Stimulated activated naive CD8-positive, alpha-beta T cell treated with anti-CD3 and anti-CD28 coated beads, Interleukin-15, amount 100 ng/mL, for 72 hours (primary cell): Measurements from ENCODE around the gene ZMYND10.
A peak's percentile ranks its signal among the peaks of the same experiment; 100 is the strongest.
"Not testable (repeated sequence)": the region's sequence is repeated elsewhere in the genome, so short reads cannot be mapped to it uniquely, and the experiment has no call there.

Experiments used
- ATAC-seq: fragments of 150-1000 bp; cut with Tn5 transposase; 2 replicates; pipeline ENCODE4 v1.10.0; 2021; ENCODE audit warnings: mild to moderate bottlenecking, moderate library complexity
- DNase-seq, 2 donors: peaks; one replicate each; pipeline ENCODE4 v3.0.0; 2021 to 2022
- H3K27ac Mint-ChIP-seq, 2 donors: one replicate each; pipeline ENCODE4 v1.8.0; 2022; ENCODE audit warnings: mild to moderate bottlenecking in 2 of 2, mixed read lengths in 2 of 2, moderate library complexity in 2 of 2
- H3K27me3 Mint-ChIP-seq: one replicate; pipeline ENCODE4 v1.8.0; 2022; ENCODE audit warnings: mixed read lengths
- H3K4me1 Mint-ChIP-seq: one replicate; pipeline ENCODE4 v1.8.0; 2022; ENCODE audit warnings: mild to moderate bottlenecking, mixed read lengths
- H3K4me3 Mint-ChIP-seq, 2 donors: one replicate each; pipeline ENCODE4 v1.8.0; 2022; ENCODE audit warnings: mild to moderate bottlenecking in 2 of 2, mixed read lengths in 2 of 2, moderate library complexity in 1 of 2
- H3K9me3 Mint-ChIP-seq, 2 donors: one replicate each; pipeline ENCODE4 v1.8.0; 2022; ENCODE audit warnings: mixed read lengths in 2 of 2

ZMYND10 gene

GRCh38 chr3:50317300-50317699 is 28.2 kb downstream of the ZMYND10 start:
- DNase-seq (no peak), ATAC-seq (no peak)
- Mint-ChIP-seq H3K27me3 (no peaks in the 10 kb centered on the region), H3K27ac (no peak overlapping the region), H3K4me1 (peaks cover 58% of the 10 kb centered on the region), H3K9me3 (no peaks in the 10 kb centered on the region), H3K4me3 (no peak overlapping the region)

DNA sequence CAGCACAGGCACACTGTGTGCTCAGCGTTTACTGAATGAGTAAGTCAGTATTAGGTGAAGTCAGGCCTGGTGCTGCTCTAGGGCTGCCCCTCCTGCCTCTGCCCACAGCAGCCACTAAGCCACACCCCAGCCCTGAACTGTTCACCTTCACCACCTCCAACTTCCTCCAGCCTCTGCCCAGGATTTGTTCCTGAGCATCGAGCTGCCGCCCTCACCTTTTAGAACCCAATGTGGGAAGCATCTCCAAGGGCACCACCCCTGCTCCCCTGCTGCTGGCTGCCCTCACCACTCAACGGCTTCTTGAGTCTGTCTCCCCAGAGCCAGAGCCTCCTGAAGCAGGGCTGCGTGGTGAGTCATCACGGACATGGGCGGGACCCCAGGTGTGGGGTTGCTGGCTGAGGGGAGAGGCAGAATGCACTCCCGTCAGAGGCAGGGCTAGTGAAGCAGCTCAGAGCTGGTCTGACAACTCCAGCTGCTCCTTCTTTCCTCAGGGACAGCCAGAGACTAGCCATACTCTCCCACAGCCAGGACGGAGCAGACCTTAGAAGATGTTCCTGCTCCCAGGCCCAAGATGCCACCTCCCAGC is 28.8 kb downstream of the ZMYND10 start:
- ATAC-seq (peak; percentile 63), DNase-seq (peak; percentile 46 to 61)
- Mint-ChIP-seq H3K4me1 (peaks cover 53% of the 10 kb centered on the region), H3K27ac (peak overlapping the region in 1 of 2 donors; percentile 80), H3K27me3 (no peaks in the 10 kb centered on the region), H3K4me3 (peak overlapping the region in 1 of 2 donors; percentile 64), H3K9me3 (no peaks in the 10 kb centered on the region)

DNA sequence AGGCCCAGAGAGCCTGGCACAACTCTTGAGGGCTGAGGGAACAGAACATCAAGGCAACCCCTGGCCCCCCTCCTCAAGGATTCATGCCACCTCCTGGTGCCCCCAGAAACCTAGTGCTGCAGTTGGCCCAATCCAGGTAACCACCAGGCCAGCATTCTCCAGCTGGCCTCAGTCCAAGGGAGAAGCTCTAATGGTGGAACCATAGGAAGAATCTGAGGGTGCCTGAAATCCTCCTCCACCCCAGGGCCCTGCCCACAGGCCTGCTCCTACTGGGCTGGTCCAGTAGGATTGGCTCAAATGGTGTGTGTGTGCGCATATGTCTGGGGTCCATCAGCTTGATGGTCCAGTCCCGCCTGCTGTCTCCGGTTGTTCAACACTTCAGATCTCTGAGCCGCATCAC is 30.7 kb downstream of the ZMYND10 start:
- Mint-ChIP-seq H3K4me3 (no peak overlapping the region), H3K27me3 (no peaks in the 10 kb centered on the region), H3K9me3 (no peaks in the 10 kb centered on the region), H3K27ac (peak overlapping the region in 1 of 2 donors; percentile 52), H3K4me1 (peaks cover 43% of the 10 kb centered on the region)
- no peak for ATAC-seq
- DNase-seq: no peak

DNA sequence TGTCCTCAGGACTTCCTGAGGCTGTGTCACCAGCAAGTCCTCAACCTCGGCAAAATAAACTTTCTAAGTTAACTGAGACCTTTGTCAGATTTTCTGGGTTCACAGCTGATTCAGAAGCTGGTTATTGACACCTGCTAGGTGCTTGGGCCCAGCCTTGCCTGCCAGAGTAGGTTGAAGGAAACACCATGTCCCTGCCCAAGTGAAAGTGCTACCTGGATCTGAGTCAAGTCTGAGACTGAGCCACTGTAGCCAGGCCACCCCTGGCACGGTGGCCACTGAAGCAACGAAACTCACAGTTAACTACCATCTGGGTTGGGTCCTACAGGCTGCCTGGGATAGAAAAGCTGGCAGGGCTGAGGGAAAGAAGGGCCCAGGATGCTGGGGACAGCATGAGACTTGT is 31.2 kb downstream of the ZMYND10 start:
- H3K4me1 Mint-ChIP-seq: peaks cover 38% of the 10 kb centered on the region
- ATAC-seq: no peak
- no peak overlapping the region for H3K4me3 Mint-ChIP-seq
- DNase-seq: no peak
- H3K27ac Mint-ChIP-seq: no peak overlapping the region
- H3K27me3 Mint-ChIP-seq: no peaks in the 10 kb centered on the region
- no peaks in the 10 kb centered on the region for H3K9me3 Mint-ChIP-seq

DNA sequence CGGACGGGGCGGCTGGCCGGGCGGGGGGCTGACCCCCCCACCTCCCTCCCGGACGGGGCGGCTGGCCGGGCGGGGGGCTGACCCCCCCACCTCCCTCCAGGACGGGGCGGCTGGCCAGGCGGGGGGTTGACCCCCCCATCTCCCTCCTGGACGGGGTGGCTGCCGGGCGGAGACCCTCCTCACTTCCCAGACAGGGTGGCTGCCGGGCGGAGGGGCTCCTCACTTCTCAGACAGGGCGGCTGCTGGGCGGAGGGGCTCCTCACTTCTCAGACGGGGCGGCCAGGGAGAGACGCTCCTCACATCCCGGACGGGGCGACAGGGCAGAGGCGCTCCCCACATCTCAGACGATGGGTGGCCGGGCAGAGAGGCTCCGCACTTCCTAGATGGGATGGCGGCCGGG is 33.5 kb downstream of the ZMYND10 start:
- not testable (repeated sequence) for H3K9me3 Mint-ChIP-seq, H3K4me3 Mint-ChIP-seq, H3K27ac Mint-ChIP-seq, DNase-seq, ATAC-seq, H3K27me3 Mint-ChIP-seq
- H3K4me1 Mint-ChIP-seq: peaks cover 19% of the 10 kb centered on the region

GRCh38 chr3:50304601-50305000 is 40.9 kb downstream of the ZMYND10 start:
- Mint-ChIP-seq H3K27me3 (no peaks in the 10 kb centered on the region), H3K27ac (no peak overlapping the region), H3K4me1 (peaks cover 19% of the 10 kb centered on the region), H3K9me3 (no peaks in the 10 kb centered on the region), H3K4me3 (no peak overlapping the region)
- DNase-seq (no peak), ATAC-seq (no peak)

- Mint-ChIP-seq H3K4me3 (no peak within 1 kb of the TSS), H3K4me1 (peaks cover 22% of the 10 kb centered on the region), H3K27me3 (no peaks in the 10 kb centered on the region), H3K9me3 (no peaks in the 10 kb centered on the region), H3K27ac (peak within 1 kb of the TSS in 1 of 2 donors; percentile 95)
- ATAC-seq (no peak), DNase-seq (no peak)
Observed at GRCh38 chr3:50303013-50303815, 42.3 kb downstream of the ZMYND10 start, which contains the start of gene HYAL1. HYAL1 (minus strand) TSS chr3:50303574; CDS start chr3:50302956, 618 bp downstream.

- Mint-ChIP-seq H3K27me3 (no peaks in the 10 kb centered on the region), H3K9me3 (no peaks in the 10 kb centered on the region), H3K4me3 (no peak overlapping the region), H3K27ac (peak overlapping the region in 1 of 2 donors; percentile 95), H3K4me1 (peaks cover 31% of the 10 kb centered on the region)
- DNase-seq: no peak
- ATAC-seq: no peak
Observed at GRCh38 chr3:50302095-50303012, 43.2 kb downstream of the ZMYND10 start.

GRCh38 chr3:50300681-50301254 is 44.8 kb downstream of the ZMYND10 start:
- Mint-ChIP-seq H3K9me3 (no peaks in the 10 kb centered on the region), H3K27me3 (no peaks in the 10 kb centered on the region), H3K4me1 (peaks cover 41% of the 10 kb centered on the region), H3K27ac (peak overlapping the region in 1 of 2 donors; percentile 90), H3K4me3 (peak overlapping the region; percentile 91 to 99)
- DNase-seq (no peak), ATAC-seq (no peak)

DNA sequence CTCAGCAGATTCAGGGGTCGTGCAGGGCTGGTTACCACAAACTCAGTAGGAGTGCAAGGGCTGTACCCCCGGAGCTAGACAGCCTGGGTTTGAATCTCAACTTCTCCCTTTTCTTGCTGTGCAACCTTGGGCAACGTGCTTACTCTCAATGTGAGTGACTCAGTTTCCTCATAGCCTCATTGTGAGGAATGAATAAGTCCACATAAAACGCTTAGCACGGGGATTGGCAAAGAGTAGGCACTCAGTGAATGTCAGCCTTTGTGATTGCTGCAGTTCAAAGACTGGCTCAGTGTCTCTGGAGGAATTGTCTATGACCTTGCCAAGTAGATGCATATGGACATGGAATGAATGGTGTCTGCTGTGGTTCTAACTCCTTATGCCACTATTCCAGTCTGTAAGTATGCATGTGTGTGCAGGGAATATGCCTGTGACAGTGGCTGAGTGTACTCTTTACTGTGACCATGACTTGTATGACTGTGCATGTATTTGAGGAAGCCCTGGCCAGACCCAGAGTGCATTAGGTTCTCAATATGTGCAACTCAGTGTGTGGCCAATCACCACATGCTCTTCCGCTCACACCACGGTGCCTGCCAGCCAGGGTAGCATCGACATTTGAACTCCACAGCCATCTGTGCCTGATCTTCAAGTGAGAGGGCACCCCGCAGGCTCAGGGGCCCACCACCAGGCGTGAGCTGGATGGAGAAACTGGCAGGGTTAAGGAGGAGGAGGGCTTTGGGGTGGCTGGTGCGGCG is 45.4 kb downstream of the ZMYND10 start:
- Mint-ChIP-seq H3K4me3 (peak overlapping the region; percentile 91 to 99), H3K27ac (peak overlapping the region; percentile 67 to 90), H3K27me3 (no peaks in the 10 kb centered on the region), H3K9me3 (no peaks in the 10 kb centered on the region), H3K4me1 (peaks cover 41% of the 10 kb centered on the region)
- DNase-seq (no peak), ATAC-seq (no peak)

- Mint-ChIP-seq H3K27ac (peak overlapping the region; percentile 67 to 90), H3K4me3 (peak overlapping the region; percentile 91 to 99), H3K4me1 (peaks cover 41% of the 10 kb centered on the region), H3K27me3 (no peaks in the 10 kb centered on the region), H3K9me3 (no peaks in the 10 kb centered on the region)
- DNase-seq (no peak), ATAC-seq (no peak)
Observed at GRCh38 chr3:50299638-50299928, 45.9 kb downstream of the ZMYND10 start.

DNA sequence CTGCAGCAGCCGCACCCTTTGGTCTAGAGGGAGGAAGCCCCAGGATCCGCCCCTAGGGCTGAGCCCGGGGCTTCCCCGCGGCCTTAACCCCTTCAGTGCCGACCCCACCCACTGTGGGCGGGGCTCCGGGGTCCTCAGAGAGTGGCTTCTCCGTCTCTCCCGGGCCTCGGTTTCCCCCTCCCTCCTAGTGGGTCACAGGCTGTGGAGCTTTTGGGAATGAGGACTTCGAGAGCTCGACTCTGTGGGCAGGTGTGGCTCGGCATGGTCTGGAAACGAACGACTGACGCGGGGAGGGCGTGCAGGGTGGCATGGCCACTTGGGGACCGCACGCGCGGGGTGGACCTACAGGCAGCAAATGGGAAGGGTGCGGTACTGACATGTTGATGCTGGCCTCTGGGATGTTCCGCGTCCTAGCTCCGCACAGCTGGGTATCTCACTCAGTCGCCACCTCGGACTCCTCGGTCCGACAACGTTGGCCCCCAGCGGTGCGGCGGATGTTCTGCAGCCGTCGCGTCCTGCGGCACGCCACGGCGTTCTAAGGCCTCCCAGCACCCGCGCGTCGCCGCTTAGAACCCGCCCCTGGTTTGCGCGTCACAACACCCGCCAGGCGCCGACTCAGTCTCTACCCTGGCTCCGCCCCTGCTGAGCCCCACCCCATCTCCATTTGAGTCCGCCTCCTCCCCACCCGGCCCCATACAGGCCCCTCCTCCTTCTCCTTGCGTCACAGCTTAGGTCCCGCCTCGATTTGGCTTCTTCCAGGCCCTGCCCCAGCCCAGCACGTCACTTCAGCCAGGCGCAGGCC is 46.5 kb downstream of the ZMYND10 start, which contains the start of the genes HYAL3 and NAA80:
HYAL3 (minus strand) TSS at position 570 of the 802 bp plus-strand sequence. CDS start 3,803 bp downstream, outside the sequence.
NAA80 (minus strand) TSS at position 570 of the 802 bp plus-strand sequence. CDS start 1,942 bp downstream, outside the sequence.
- Mint-ChIP-seq H3K4me1 (peaks cover 41% of the 10 kb centered on the region), H3K27ac (peak within 1 kb of the TSS; percentile 97 to 99), H3K9me3 (no peaks in the 10 kb centered on the region), H3K27me3 (no peaks in the 10 kb centered on the region), H3K4me3 (peak within 1 kb of the TSS; percentile 91 to 99)
- DNase-seq (peak; percentile 99), ATAC-seq (peak; percentile 91)

DNA sequence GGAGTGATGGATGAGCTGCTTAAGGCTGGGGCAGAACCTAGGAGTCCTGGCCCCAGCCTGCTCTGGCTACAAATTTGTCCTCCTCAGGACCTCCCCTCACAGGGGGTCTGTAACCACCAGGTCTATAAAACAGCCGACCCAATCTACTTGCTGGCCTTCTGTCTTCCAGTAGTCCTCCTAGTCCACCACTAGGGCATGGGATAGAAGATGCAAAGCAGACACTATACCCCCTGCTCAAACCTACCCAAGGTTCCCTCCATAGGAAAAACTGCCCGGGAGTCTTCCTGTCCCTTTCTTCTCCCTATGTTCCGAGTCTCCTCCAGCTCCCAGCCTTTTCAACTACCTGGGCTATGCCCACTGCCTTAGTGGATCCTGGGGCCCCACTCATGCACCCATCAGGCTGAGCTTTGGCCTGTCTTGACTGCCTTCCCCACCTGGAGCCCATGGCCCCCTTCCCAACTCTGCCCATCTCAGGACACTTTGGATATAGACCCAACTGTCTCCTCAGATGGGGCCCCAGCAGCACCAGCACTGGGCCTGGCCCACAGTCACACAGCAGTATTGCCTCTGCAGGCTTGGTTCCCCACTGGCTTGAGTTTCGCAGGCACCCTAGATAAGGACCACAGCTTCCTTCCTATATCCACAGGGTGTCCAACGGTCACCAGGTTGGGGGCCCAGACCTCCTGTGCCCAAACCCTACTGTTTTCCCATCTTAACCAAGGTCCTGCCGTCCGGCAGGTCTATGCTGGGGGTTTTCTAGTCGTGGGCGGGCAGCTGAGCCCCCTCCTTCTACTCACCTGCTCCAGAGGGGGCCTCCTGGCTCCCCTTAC is 47.4 kb downstream of the ZMYND10 start:
- Mint-ChIP-seq H3K27me3 (no peaks in the 10 kb centered on the region), H3K27ac (peak overlapping the region in 1 of 2 donors; percentile 52), H3K9me3 (no peaks in the 10 kb centered on the region), H3K4me3 (peak overlapping the region; percentile 91 to 99), H3K4me1 (peaks cover 45% of the 10 kb centered on the region)
- DNase-seq (no peak), ATAC-seq (no peak)
